Measurements from ENCODE around the gene LRRC3B.

The LRRC3B gene

GRCh38 chr3:26681632-26682031, 59.1 kb downstream of the LRRC3B start:
- no peak for TF ChIP-seq CTCF (IDR thresholded peaks at IDR 0.05; ENCODE audit: extremely low read depth, missing control alignments)
- no peak for DNase-seq (ENCODE audit: low spot score)

- DNase-seq (ENCODE audit: low spot score), result no peak
- TF ChIP-seq CTCF (IDR thresholded peaks at IDR 0.05; ENCODE audit: extremely low read depth, missing control alignments), result no peak
Observed at GRCh38 chr3:26682406-26682805, 59.8 kb downstream of the LRRC3B start.

GRCh38 chr3:26683902-26684301, 61.3 kb downstream of the LRRC3B start:
- no peak for TF ChIP-seq CTCF (IDR thresholded peaks at IDR 0.05; ENCODE audit: extremely low read depth, missing control alignments)
- DNase-seq (ENCODE audit: low spot score), result no peak

GRCh38 chr3:26687466-26687865, 64.9 kb downstream of the LRRC3B start:
- no peak for TF ChIP-seq CTCF (IDR thresholded peaks at IDR 0.05; ENCODE audit: extremely low read depth, missing control alignments)
- DNase-seq (ENCODE audit: low spot score), result no peak

- DNase-seq (ENCODE audit: low spot score), result no peak
- no peak for TF ChIP-seq CTCF (IDR thresholded peaks at IDR 0.05; ENCODE audit: extremely low read depth, missing control alignments)
Observed at GRCh38 chr3:26699553-26699952, 77.0 kb downstream of the LRRC3B start.

GRCh38 chr3:26703519-26703918, 80.9 kb downstream of the LRRC3B start:
- DNase-seq (ENCODE audit: low spot score), result no peak
- no peak for TF ChIP-seq CTCF (IDR thresholded peaks at IDR 0.05; ENCODE audit: extremely low read depth, missing control alignments)

- no peak for TF ChIP-seq CTCF (IDR thresholded peaks at IDR 0.05; ENCODE audit: extremely low read depth, missing control alignments)
- DNase-seq (ENCODE audit: low spot score), result no peak
Observed at GRCh38 chr3:26704736-26705135, 82.2 kb downstream of the LRRC3B start.

Data from GM20000 (cell line).